Measurements from ENCODE around the gene MYH3. TPM values are rescaled to one million over a fixed set of nuclear protein-coding genes. Genes with fewer than 3 reads are reported as not detected.

The MYH3 gene
- polyA plus RNA-seq, 4 donors = 2.0 to 40.0 (median 14.8) TPM

DNA sequence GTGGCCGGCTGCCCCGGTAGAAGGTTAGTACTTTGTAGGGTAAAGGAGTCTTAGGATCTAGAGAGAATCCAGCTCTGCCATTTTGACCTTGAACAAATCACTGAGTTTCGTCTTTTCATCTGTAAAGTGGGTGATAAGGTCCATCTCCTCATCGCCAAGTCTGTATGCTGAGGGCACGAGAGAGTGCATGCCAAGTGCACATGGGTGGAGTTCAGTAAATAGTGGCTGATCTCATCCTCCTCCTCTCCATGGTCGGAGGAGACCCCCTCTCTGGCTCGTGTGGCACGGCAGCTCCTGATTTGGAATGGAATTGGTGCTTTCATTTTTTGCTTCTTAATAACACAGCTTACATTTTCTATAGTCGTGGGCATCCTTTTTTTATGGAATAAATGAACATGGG lies 30.7 kb downstream of the MYH3 start:
- no peak overlapping the region for H3K4me3 ChIP-seq (ENCODE audit: low read depth in 1 of 3, low read length in 3 of 3)
- FAIRE-seq = no peak
- H3K27ac ChIP-seq (ENCODE audit: low read depth in 1 of 3, low read length in 2 of 3) = no peak overlapping the region
- no peaks in the 10 kb centered on the region for H3K27me3 ChIP-seq (ENCODE audit: control insufficient read depth in 3 of 3, insufficient read depth in 3 of 3, low read length in 3 of 3)
- DNase-seq = no peak
- no peaks in the 10 kb centered on the region for H3K9me3 ChIP-seq (ENCODE audit: control insufficient read depth in 2 of 2, insufficient read depth in 1 of 2, low read depth in 1 of 2, low read length in 1 of 2)
- no peaks in the 10 kb centered on the region for H3K4me1 ChIP-seq (ENCODE audit: control insufficient read depth in 3 of 3, insufficient read depth in 2 of 3, low read depth in 1 of 3, low read length in 2 of 3)
- H3K36me3 ChIP-seq (ENCODE audit: control insufficient read depth in 3 of 3, insufficient read depth in 2 of 3, low read depth in 1 of 3, low read length in 3 of 3) = peaks cover 0 to 15% (median 0%) of the 10 kb centered on the region in 3 donors
- WGBS, 3 donors = 79 to 84% (median 81%) methylated on average over 9 of the region's 9 CpGs

DNA sequence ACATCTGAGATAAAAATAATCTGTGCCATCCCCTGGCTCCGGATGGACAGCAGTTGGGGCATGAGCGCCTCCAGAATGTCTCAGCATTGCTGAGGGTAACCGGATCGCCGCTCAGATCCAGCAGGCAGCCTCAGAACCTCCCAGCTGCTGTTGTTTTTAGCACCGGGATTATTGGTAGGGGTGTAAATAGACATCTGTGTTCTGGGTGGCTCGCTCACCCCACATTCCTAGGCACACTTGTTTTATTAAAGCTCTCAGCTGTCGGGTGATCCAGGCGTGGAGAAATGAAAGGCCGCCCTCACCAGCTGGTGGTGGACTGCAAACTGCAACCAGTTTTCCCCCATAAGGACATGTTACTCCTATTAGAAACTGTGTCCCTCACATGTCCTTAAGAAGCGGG lies 32.1 kb downstream of the MYH3 start:
- 85 to 93% (median 88%) methylated on average over 11 of the region's 11 CpGs for WGBS, 3 donors
- Histone ChIP-seq H3K4me3 (ENCODE audit: low read depth in 1 of 3, low read length in 3 of 3) (no peak overlapping the region), H3K9me3 (ENCODE audit: control insufficient read depth in 2 of 2, insufficient read depth in 1 of 2, low read depth in 1 of 2, low read length in 1 of 2) (no peaks in the 10 kb centered on the region), H3K4me1 (ENCODE audit: control insufficient read depth in 3 of 3, insufficient read depth in 2 of 3, low read depth in 1 of 3, low read length in 2 of 3) (no peaks in the 10 kb centered on the region), H3K27ac (ENCODE audit: low read depth in 1 of 3, low read length in 2 of 3) (no peak overlapping the region), H3K36me3 (ENCODE audit: control insufficient read depth in 3 of 3, insufficient read depth in 2 of 3, low read depth in 1 of 3, low read length in 3 of 3) (peaks cover 0 to 9% (median 0%) of the 10 kb centered on the region in 3 donors), H3K27me3 (ENCODE audit: control insufficient read depth in 3 of 3, insufficient read depth in 3 of 3, low read length in 3 of 3) (no peaks in the 10 kb centered on the region)
- no peak for DNase-seq
- FAIRE-seq = no peak

DNA sequence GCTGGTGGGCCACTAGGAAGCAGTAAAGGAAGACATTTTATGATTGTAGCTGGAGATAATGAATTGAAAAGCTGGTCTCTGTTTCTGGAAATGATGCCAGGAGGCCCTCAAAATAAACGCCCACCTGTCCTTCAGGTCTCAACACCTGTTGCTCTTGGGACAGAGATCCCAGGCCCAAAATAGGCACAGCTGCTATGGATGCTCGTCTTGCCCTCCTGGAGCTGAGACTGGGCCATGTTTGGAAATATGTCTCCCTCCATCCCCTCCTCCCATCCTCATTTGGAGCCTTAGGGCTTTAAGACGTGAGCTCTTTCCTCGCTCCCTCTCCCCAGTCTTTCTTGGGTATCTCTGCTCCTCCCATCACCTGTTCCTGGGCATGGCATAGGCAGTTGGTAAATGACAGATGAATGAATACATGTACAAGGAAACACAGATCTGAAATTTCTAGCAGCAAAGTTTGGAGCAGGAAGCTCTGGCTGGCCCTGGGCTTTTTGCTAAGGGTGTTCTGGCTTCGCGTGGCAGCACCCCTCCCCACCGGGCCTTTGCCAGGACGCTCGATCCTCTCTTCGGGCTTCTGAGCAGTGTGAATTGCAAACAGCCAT lies 33.3 kb downstream of the MYH3 start:
- no peak for FAIRE-seq
- H3K4me1 ChIP-seq (ENCODE audit: control insufficient read depth in 3 of 3, insufficient read depth in 2 of 3, low read depth in 1 of 3, low read length in 2 of 3) = no peaks in the 10 kb centered on the region

DNA sequence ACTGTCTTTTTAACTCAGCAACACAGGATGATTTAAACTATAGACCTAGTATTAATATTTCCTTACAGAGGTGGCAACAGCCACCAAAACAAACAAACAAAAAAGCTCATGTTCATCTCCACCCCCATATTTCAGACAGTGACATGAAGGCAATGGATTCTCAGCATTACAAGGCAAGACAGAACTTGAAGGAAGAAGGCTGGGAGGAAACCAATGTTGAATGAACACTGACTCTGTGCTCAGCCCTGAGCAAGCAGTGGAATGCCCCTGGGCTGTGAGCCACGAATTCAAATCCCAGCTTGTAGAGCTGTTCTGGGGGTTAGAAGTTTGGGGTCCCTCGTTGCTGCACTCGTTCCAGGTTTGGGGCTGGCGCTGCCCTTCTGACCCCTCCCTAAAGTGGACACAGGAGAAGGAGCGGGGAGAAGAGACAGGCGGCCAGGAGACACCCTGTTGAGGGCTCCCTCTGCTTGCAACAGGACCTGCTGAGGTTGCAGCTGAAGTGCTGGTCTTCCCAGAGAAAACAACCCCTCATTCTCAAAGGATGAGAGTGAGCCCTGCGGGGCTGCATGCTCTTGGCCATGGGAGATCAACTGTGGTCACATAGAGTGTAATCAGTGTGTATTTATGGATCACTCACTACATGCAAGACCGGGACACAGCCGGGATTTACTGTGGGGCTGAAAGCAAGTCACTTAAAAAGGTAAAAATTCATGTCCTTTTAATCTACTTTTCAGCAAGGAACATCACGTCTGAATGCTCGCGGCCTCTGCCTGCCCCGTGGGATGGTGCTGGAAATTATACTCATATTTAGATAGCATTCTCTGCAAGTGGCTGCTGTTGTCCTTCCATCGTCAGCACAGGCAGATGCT lies 34.3 kb downstream of the MYH3 start:
- DNase-seq (no peak), FAIRE-seq (no peak)
- 79 to 86% (median 83%) methylated on average over 14 of the region's 14 CpGs for WGBS, 3 donors
- no peaks in the 10 kb centered on the region for H3K9me3 ChIP-seq (ENCODE audit: control insufficient read depth in 2 of 2, insufficient read depth in 1 of 2, low read depth in 1 of 2, low read length in 1 of 2)
- no peak overlapping the region for H3K4me3 ChIP-seq (ENCODE audit: low read depth in 1 of 3, low read length in 3 of 3)
- H3K4me1 ChIP-seq (ENCODE audit: control insufficient read depth in 3 of 3, insufficient read depth in 2 of 3, low read depth in 1 of 3, low read length in 2 of 3) = no peaks in the 10 kb centered on the region
- no peaks in the 10 kb centered on the region for H3K36me3 ChIP-seq (ENCODE audit: control insufficient read depth in 3 of 3, insufficient read depth in 2 of 3, low read depth in 1 of 3, low read length in 3 of 3)
- no peak overlapping the region for H3K27ac ChIP-seq (ENCODE audit: low read depth in 1 of 3, low read length in 2 of 3)
- H3K27me3 ChIP-seq (ENCODE audit: control insufficient read depth in 3 of 3, insufficient read depth in 3 of 3, low read length in 3 of 3) = no peaks in the 10 kb centered on the region

More for the DNA sequence above, 33.3 kb downstream of the MYH3 start:
- 62 to 82% (median 78%) methylated on average over 10 of the region's 10 CpGs for WGBS, 3 donors
- Histone ChIP-seq H3K4me3 (ENCODE audit: low read depth in 1 of 3, low read length in 3 of 3) (no peak overlapping the region), H3K27me3 (ENCODE audit: control insufficient read depth in 3 of 3, insufficient read depth in 3 of 3, low read length in 3 of 3) (no peaks in the 10 kb centered on the region), H3K27ac (ENCODE audit: low read depth in 1 of 3, low read length in 2 of 3) (no peak overlapping the region), H3K36me3 (ENCODE audit: control insufficient read depth in 3 of 3, insufficient read depth in 2 of 3, low read depth in 1 of 3, low read length in 3 of 3) (peaks cover 0 to 2% (median 0%) of the 10 kb centered on the region in 3 donors), H3K9me3 (ENCODE audit: control insufficient read depth in 2 of 2, insufficient read depth in 1 of 2, low read depth in 1 of 2, low read length in 1 of 2) (no peaks in the 10 kb centered on the region)
- DNase-seq = no peak

DNA sequence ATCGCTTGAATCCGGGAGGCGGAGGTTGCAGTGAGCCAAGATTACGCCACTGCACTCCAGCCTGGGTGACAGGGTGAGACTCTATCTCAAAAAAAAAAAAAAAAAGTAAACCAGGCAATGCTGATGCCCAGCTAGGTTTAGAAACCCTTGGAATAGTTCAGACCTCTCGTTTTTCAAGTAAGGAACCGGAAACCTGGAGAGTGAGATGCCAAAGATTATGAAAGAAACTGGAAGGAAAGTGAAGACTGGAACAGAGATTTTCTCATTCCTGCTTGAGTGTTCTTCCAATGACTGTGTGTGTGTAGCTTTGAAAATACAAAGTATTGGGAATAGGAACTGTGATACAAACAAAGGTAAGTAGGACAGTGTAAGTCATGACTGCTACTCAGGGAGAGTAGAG lies 35.7 kb downstream of the MYH3 start:
- Histone ChIP-seq H3K36me3 (ENCODE audit: control insufficient read depth in 3 of 3, insufficient read depth in 2 of 3, low read depth in 1 of 3, low read length in 3 of 3) (no peaks in the 10 kb centered on the region), H3K4me3 (ENCODE audit: low read depth in 1 of 3, low read length in 3 of 3) (no peak overlapping the region), H3K9me3 (ENCODE audit: control insufficient read depth in 2 of 2, insufficient read depth in 1 of 2, low read depth in 1 of 2, low read length in 1 of 2) (no peaks in the 10 kb centered on the region), H3K27ac (ENCODE audit: low read depth in 1 of 3, low read length in 2 of 3) (no peak overlapping the region), H3K4me1 (ENCODE audit: control insufficient read depth in 3 of 3, insufficient read depth in 2 of 3, low read depth in 1 of 3, low read length in 2 of 3) (no peaks in the 10 kb centered on the region), H3K27me3 (ENCODE audit: control insufficient read depth in 3 of 3, insufficient read depth in 3 of 3, low read length in 3 of 3) (no peaks in the 10 kb centered on the region)
- FAIRE-seq (no peak), DNase-seq (no peak)
- 89 to 94% (median 91%) methylated on average over 6 of the region's 6 CpGs for WGBS, 3 donors

DNA sequence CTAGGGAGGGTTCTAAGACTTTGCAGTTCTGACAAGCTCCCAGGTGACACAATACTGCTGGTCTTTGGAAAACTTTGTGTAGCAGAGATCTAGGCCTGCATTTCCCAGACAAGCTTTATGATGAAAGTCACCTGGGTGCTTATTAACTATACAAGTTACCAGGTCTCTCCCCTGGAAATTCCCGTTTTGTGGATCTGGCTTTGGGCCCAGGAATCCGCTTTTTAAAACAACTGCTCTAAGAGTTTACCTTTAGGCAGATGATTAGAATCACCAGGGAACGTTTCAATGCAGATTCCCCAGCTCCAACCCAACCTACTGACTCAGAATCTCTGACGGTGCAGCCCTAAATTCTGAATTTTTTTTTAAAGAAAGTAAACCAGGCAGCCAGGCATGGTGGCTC lies 36.3 kb downstream of the MYH3 start:
- FAIRE-seq (no peak), DNase-seq (no peak)
- 17 to 41% (median 20%) methylated on average over 4 of the region's 4 CpGs for WGBS, 3 donors

DNA sequence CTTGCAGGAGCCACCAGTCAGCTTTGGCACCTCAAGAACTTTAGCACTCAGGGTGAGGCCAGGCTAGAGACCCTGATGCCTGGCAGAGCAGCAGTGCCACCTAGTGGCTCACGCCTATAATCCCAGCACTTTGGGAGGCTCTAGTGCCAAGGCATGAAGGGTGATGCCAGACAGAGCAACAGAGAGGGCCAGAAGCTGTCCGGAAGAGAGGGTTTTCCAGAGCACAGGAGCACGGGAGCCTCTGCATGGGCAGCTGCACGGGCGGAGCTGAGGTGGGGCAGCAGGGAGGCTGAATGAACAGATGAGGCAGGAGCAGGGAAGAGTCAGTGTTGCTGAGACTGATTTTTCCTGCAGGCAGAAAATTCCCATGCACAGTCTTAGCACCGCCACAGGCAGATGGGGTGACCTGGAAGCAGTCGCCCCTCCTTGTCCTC lies 38.9 kb downstream of the MYH3 start:
- Histone ChIP-seq H3K36me3 (ENCODE audit: control insufficient read depth in 3 of 3, insufficient read depth in 2 of 3, low read depth in 1 of 3, low read length in 3 of 3) (no peaks in the 10 kb centered on the region), H3K27me3 (ENCODE audit: control insufficient read depth in 3 of 3, insufficient read depth in 3 of 3, low read length in 3 of 3) (no peaks in the 10 kb centered on the region), H3K27ac (ENCODE audit: low read depth in 1 of 3, low read length in 2 of 3) (no peak overlapping the region), H3K9me3 (ENCODE audit: control insufficient read depth in 2 of 2, insufficient read depth in 1 of 2, low read depth in 1 of 2, low read length in 1 of 2) (no peaks in the 10 kb centered on the region), H3K4me3 (ENCODE audit: low read depth in 1 of 3, low read length in 3 of 3) (no peak overlapping the region), H3K4me1 (ENCODE audit: control insufficient read depth in 3 of 3, insufficient read depth in 2 of 3, low read depth in 1 of 3, low read length in 2 of 3) (no peaks in the 10 kb centered on the region)
- no peak for FAIRE-seq
- 19 to 22% (median 22%) methylated on average over 7 of the region's 7 CpGs for WGBS, 3 donors
- peak; percentile 78 to 79 for DNase-seq

More for the DNA sequence above, 36.3 kb downstream of the MYH3 start:
- Histone ChIP-seq H3K9me3 (ENCODE audit: control insufficient read depth in 2 of 2, insufficient read depth in 1 of 2, low read depth in 1 of 2, low read length in 1 of 2) (no peaks in the 10 kb centered on the region), H3K36me3 (ENCODE audit: control insufficient read depth in 3 of 3, insufficient read depth in 2 of 3, low read depth in 1 of 3, low read length in 3 of 3) (no peaks in the 10 kb centered on the region), H3K4me3 (ENCODE audit: low read depth in 1 of 3, low read length in 3 of 3) (no peak overlapping the region), H3K4me1 (ENCODE audit: control insufficient read depth in 3 of 3, insufficient read depth in 2 of 3, low read depth in 1 of 3, low read length in 2 of 3) (no peaks in the 10 kb centered on the region), H3K27me3 (ENCODE audit: control insufficient read depth in 3 of 3, insufficient read depth in 3 of 3, low read length in 3 of 3) (no peaks in the 10 kb centered on the region), H3K27ac (ENCODE audit: low read depth in 1 of 3, low read length in 2 of 3) (no peak overlapping the region)

DNA sequence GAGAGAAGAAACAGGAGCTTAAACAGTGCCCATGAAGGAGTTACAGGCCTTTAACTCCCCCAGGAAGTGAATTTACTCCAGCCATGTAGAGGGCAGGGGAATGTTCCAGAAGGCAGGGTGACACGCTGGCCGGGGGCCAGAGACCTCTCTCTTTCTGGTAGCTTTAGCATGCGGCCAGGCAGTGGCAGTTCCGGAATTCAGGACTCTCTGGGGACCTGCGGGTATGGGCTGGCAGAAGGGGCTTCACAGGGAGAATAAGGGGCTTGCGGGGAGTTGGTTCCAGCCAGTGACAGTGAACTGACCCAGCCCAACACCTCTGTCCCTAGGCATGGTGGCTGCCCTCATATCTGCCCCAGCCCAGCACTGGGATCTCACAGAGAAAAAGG lies 40.0 kb downstream of the MYH3 start:
- H3K4me1 ChIP-seq (ENCODE audit: control insufficient read depth in 3 of 3, insufficient read depth in 2 of 3, low read depth in 1 of 3, low read length in 2 of 3) = no peaks in the 10 kb centered on the region
- no peaks in the 10 kb centered on the region for H3K36me3 ChIP-seq (ENCODE audit: control insufficient read depth in 3 of 3, insufficient read depth in 2 of 3, low read depth in 1 of 3, low read length in 3 of 3)
- no peak overlapping the region for H3K4me3 ChIP-seq (ENCODE audit: low read depth in 1 of 3, low read length in 3 of 3)
- no peaks in the 10 kb centered on the region for H3K9me3 ChIP-seq (ENCODE audit: control insufficient read depth in 2 of 2, insufficient read depth in 1 of 2, low read depth in 1 of 2, low read length in 1 of 2)
- no peaks in the 10 kb centered on the region for H3K27me3 ChIP-seq (ENCODE audit: control insufficient read depth in 3 of 3, insufficient read depth in 3 of 3, low read length in 3 of 3)
- H3K27ac ChIP-seq (ENCODE audit: low read depth in 1 of 3, low read length in 2 of 3) = no peak overlapping the region
- 87 to 94% (median 93%) methylated on average over 6 of the region's 6 CpGs for WGBS, 3 donors
- no peak for FAIRE-seq
- no peak for DNase-seq

Data from small intestine (tissue), 7 donors.